Activated CD8-positive, alpha-beta memory T cell treated with anti-CD3 and anti-CD28 coated beads for 36 hours (primary cell): ENCODE measurements around the gene SLC41A1. TPM values are rescaled to one million over a fixed set of nuclear protein-coding genes. Genes with fewer than 3 reads are reported as not detected.
"Not testable (repeated sequence)": the region's sequence is repeated elsewhere in the genome, so short reads cannot be mapped to it uniquely, and the experiment has no call there.

Source experiments
- CTCF ChIA-PET: fragments of 350-600 bp; sonication (Branson Sonifier 250); formaldehyde crosslinking; loops from one replicate; lab custom pipeline; 2021; ENCODE audit warnings: antibody characterized with exemption; lab: Charles Lee
- POLR2A ChIA-PET: fragments of 350-600 bp; sonication (Branson Sonifier 250); formaldehyde crosslinking; loops from one replicate; lab custom pipeline; 2021; ENCODE audit warnings: antibody characterized with exemption; lab: Charles Lee
- total RNA-seq, 2 experiments: library from RNA; stranded (reverse); gene quantifications; one replicate each; pipeline ENCODE4 v1.2.3, GENCODE V29; 2021

The SLC41A1 gene
- total RNA-seq = 10 to 100 TPM; 28.8 to 29.4 TPM

DNA sequence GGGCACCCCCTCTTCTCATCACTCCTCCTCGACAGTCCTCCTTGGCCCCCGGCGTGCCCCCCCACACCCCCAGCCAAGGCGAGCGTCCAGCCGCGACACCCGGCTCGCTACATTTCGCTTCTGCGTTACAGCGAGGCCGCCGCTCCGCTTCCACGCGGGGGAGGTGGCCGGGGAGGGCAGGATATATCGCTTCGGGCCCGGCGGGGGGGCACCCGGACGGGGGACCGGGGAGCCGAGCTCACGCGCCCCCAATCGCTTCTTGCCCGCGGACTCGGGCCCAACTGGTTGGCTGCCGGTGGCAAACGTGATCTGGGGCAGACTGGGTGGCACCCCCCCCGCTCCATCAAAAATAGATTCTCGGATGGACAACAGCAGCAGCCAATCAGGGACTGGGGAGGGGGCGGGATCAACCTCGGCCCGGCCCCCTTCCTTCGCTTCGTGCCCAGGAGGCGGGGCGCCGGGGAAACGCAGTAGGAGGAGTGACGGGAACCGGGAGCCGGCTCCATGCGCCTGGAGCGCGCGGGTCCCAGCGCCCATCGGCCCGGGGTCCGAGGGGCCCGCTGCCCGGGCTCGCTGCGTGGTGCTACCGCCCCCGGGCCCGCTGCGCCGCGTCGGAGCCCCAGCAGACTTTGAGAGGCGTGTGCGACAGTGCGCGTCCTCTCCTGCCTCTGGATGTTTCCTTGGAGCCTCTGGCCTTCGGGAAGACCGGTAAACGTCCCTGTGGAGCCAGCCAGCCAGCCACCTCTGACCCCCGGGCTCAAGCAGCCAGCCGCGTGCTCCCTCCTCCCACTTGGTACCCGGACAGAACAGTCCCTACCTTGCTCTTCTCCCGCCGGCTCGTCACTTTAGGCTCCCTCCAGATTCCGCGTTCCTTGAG is at the start of gene SLC41A1:
Gene SLC41A1 (minus strand): TSS at position 321 of the 877 bp plus-strand sequence. CDS start 2,757 bp downstream, outside the sequence.
- ChIA-PET CTCF (no interaction called here), POLR2A (interaction anchor here (0.5 kb wide), 2 partner anchors 37 to 615 kb away, joined by 4 read pairs; partner anchors contain the start of gene PM20D1)

DNA sequence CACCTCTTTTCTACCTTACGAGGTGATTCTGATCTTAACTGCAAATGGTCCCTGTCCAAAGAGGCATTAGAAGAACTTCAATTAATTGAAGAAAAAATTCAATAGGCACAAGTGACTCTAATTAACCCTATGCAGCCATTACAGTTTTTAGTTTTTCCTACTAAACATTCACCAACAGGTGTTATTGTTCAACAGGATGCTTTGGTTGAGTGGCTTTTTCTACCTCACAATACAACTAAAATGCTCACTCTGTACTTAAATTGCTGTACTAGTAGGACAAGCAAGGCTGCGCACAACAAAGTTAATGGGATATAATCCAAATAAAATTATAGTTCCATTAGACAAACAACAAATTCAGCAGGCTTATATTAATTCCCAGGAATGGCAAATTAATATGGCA is 48.5 kb upstream of the SLC41A1 start:
- ChIA-PET CTCF (no interaction called here), POLR2A (no interaction called here)

DNA sequence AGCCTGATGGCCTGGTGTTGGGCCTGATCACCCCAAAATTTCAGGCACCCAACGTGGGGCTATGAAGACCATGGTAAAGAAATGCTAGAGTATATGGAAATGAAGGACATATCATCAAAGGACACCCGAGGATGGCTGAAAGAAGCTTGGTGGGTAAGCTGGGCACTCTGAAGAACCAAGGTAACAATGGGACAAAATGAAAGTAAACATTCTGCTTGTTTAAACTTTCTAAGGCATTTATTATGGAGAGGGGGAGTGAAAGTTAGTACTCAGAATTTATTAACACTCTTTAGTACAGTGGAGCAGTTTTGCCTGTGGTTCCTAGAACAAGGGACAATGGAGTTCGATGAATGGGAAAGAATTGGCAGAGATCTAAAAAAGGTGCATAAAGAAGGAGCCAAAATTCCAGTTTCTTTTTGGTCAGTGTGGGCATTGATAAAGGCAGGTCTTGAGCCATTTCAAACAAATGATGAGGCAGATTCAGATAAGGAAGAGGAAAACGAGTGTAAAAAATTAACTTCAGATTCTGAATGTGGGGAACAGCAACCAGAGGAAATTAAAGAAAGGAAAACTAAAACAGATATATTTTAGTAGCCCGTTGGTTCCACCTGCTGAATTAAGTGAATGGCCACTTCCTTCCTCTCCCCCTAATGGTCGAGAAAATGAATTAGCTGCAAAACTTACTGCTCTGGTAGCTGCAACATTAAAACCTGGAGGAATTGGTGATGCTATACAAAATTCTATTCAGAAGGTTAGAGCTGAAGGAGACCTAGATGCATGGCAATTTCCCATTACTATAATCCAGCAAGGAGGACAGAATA is 45.4 kb upstream of the SLC41A1 start:
- POLR2A ChIA-PET = no interaction called here

DNA sequence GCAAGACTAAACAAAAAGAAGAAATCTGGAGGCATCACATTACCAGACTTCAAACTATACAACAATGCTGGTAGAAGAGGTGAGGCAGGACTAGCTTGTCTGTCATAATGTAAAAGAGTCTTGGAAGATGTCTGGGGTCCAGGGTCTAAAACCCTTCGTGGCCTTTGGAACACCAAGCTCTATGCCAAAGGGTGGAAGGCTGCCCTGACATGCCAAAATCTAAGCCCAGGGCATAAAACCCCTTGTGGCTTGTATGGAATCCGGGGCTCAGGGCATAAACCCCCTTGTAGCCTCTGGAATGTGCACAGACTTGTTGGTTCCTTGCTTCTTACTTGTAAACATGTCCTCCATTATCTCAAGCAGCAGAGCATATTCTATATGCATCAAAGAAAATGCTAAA is 44.5 kb upstream of the SLC41A1 start:
- POLR2A ChIA-PET, CTCF ChIA-PET: not testable (repeated sequence)

More for the DNA sequence above, 45.4 kb upstream of the SLC41A1 start:
- CTCF ChIA-PET = interaction anchor here (1.4 kb wide), 1 partner anchor 119 kb away, joined by 3 read pairs; no protein-coding TSS in a partner anchor

DNA sequence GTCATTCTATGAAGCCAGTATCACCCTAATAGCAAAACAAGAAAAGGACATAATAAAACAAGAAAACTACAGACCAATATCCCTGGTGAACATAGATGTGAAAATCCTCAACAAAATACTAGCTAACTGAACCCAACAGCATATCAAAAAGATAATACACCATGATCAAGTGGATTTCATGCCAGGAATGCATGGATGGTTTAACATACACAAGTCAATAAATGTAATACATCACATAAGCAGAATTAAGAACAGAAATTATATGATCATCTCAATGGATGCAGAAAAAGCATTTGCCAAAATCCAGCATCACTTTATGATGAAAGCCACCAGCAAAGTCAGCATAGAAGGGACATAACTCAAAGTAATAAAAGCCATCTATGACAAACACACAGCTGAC is 43.4 kb upstream of the SLC41A1 start:
- ChIA-PET CTCF (no interaction called here), POLR2A (no interaction called here)

DNA sequence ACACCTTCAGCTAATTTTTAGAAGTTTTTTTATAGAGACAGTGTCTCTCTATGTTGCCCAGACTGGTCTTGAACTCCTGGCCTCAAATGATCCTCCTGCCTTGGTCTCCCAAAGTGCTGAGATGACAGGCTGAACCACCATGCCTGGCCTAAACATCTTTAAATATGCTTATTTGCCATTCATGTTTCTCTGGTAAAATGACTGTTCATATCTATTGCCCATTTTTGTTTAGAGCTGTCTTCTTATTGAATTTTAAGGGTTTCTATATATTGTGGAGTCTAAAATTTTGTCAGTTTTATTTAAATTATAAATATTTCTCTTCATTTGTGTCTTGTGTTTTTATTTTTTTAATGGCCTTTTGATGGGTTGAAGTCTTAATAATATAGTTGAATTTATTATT is 40.0 kb upstream of the SLC41A1 start:
- POLR2A ChIA-PET = no interaction called here
- CTCF ChIA-PET = no interaction called here

DNA sequence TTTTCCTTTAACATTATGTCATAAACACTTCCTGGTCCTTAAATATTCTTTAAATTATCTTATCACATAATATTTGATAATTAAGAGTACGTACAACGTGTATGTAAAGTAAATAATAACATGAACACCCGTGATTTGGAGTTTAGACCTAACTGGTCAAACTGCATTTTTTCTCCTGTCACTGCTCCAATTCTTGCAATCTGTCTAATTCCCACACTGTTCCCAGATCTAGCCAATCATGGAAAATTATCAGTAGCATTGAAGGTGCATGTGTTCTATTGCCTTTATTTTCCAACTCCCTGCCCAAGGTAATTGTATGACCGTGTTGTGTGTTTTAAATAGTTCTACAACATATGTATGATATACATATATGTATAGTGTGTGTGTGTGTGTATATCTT is 39.0 kb upstream of the SLC41A1 start:
- CTCF ChIA-PET = no interaction called here
- POLR2A ChIA-PET = no interaction called here

DNA sequence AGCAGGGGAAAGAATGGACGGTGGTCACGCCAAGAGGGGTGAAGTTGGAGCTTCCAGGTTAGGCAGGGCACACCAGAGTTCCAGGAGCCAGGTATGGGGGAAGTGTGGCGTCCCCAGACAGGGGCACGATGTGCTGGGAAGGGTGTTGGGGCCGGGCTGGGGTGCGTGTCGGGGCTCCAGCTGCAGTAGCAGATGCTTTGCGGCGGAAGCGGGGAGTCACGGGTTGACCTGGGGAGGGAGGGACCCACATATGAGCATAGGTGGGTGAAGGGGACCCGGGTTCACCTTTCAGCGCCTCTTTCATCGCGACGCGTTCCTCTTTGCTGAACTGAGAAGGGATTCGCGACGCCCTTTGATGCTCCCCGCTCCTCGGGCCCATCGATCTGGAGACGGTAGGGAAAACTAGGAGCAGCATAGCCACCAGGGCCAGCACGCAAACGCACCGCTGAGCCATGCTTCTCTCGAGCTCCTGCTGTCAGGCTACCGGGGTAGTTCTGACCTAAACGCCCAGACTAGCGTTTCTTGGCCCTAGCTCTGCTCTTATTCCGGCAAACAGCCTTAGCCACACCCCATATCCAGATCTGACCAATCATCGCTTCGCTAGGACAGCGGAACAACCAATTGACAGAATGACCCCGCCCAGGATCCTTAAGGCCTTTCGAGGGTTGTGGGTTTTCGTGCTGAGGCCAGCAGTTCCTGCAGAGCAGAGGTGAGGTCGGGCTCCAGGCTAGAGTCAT is 36.8 kb upstream of the SLC41A1 start, which contains the start of gene PM20D1:
Gene PM20D1 (minus strand): TSS at position 514 of the 737 bp plus-strand sequence. CDS start 60 bp downstream, at position 454.
- POLR2A ChIA-PET = interaction anchor here (0.6 kb wide), 1 partner anchor 37 kb away, joined by 4 read pairs; the partner anchor contains the start of gene SLC41A1
- CTCF ChIA-PET = no interaction called here

DNA sequence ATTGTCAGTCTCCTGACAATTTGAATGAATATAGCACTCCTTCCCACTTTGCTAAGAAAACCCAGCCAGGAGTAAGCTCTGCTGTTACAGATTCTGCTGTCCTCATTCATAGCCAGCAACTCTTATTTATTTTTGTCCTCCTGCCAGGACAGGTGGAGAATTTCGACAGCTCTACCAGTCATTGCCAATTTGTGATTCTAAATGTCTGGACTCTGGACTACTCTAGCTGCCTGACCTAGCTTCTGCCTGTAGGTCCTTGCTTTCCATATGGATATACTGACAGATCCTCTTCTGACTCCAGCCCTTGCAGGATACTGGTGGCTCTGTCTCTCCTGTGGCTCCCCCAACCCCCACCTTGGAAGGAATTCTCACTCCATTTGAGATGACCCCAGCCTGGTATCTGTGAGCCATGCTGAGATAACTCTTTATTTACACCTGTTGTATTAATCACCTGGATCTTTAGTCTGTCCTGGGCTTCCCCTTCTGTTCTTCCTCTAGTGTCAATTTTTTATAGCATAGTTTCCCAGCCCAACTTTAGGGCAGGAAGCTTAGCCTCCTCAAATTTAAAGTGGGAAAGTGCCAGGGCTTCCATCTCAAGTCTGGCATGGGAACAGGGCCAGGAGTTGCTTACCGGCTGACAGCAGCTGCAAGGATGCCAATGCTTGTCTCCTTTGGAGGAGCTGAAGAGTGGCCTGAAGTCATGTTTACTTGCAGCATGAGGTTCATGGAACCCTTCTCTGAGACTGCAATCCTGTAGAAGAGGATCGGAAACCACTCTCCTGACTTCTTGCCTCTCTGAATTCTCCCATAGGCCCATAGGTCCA is 30.2 kb upstream of the SLC41A1 start:
- POLR2A ChIA-PET = no interaction called here
- CTCF ChIA-PET = no interaction called here

DNA sequence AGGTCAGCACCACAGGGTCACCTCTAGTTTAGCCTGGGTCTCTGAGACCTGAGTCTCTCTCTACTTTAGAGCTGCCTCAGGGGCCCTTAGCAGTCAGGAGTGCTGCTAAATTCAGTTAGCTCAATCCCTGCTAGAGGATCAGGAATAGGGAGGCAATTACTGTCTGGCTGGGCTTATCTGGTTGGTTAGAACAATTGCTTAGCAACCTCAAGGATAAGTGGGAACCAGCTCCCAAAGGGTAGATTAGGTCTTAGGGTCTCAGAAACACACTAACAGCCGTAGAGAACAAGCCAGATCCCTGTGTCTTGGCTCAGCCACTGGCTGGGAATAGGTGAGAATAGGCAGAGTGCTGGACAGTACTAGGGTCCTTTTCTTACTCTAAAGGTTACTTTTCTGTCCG is 29.2 kb upstream of the SLC41A1 start:
- ChIA-PET POLR2A (no interaction called here), CTCF (no interaction called here)

DNA sequence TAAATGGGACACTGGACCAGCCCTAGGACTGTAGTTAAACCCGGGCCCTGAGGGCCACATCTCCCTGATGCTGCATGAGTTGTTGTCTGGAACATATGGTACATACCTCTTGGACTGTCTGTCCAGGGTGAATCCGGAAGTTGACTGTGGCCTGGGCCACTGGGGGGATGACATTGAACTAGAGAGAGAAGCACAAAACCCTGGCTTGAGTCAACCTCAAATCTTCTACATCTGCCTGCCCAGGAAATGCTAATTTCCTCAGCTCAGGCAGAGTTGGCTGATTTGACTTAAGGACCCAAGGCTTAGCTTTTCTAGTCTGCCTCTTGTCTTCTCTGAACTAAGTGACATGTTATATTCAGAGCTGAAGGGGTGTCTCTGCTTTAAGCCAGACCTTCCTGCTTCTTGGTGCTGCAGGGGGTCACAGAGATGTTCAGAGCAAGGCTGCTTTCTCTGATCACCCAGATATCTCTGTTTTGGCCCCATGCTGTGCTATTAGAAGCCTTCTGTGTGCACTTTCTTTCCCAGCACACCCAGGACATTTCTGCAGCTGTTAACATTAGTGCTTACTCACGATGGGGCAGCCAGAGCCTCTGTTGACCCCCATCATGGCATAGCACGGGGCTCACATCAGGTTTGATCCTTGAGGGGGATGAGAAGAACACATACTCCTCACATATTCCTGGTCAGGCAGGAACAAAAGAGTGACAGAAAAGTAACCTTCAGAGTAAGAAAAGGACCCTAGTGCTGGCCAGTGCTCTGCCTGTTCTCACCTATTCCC is 27.3 kb upstream of the SLC41A1 start:
- CTCF ChIA-PET = no interaction called here
- POLR2A ChIA-PET = no interaction called here

DNA sequence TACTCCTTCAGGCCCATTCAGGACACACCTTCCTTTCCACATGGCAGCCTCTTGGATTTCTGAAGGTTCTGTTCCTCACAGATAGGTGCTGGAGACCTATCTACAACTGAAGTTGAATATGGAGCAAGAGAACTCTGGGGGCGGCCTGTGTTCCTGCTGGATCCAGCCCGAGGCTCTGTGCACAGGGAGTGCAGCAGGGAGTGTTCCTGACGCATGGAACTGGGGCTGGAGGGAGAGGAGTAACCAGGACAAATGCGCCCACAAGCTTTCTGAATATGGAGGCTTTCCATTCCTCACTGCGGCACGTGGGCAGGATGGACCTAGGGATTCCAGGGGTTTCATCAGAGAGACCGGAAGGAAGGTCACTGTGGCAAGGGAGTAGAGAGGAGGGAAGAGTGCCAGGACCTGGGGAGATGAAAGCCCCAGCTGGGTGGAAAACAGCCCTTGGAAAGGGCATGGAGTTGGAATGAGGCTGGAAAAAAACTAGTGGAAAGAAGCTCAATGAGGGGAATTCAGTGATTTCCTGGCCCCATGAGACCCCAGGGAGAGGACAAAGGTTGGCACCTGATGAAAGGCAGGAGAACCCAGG is 24.5 kb upstream of the SLC41A1 start:
- ChIA-PET POLR2A (no interaction called here), CTCF (no interaction called here)

DNA sequence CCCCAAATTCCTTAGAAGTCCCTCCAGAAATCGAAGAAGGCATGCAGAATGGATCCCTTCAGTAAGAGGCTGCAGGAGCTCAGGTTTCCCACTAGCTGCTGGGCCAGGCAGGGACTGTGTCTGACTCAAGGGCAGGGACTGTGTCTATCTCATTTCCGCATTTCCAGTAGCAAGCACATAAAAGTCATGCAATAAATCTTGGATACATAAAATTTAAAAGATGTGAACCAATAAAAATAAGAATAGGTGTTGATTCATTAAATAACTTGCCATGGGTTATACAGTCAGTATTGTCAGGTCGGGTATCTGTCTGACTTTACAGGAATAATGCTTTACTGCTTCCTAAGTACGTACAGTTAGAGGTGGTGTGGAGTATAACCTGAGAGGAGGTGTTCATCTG is 21.8 kb upstream of the SLC41A1 start:
- ChIA-PET POLR2A (no interaction called here), CTCF (interaction anchor here (0.7 kb wide), 1 partner anchor 101 kb away, joined by 4 read pairs; no protein-coding TSS in a partner anchor)

DNA sequence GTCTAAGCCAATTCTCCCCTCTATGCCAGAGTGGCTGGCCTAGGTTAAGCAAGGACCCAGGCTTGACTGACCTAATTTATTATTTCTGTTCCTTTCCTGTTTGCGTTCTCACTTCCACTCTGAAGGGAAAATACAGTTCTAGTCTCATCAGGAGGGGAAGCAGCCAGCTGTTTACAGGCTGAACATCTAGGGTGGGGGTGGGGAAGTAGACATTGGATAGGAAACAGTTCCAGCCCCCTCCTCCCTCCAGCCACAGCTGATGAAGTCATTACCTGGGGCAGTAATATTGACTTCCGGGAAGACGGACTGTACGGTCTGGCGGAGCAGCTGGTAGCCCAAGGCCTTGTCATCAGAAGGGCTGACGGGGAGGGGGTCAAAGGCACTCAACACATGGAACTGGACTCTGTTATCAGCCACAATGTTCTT is 19.3 kb upstream of the SLC41A1 start:
- POLR2A ChIA-PET = no interaction called here
- CTCF ChIA-PET = no interaction called here

DNA sequence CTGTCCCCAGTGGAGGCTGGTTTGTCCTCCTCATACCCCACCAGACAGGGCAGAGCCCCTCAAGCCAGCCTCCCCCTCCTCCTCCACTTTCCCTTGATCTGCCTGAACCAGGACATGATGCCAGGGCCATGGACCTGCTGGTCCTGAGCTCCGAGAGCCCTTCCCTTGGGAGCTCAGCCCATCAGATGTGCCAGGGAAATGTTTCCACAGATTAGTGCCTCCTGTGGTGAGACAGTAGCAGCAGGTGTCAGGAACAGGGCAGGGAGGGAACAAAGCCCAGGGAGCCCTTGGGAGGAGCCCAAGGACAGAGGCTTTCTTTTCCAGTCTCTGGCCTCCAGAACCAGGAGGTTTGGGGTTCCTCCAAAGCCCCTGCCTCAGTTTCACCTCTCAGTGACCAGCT is 14.6 kb upstream of the SLC41A1 start:
- ChIA-PET POLR2A (no interaction called here), CTCF (interaction anchor here (0.5 to 0.6 kb wide), 2 partner anchors 42 to 71 kb away, joined by 3 read pairs; no protein-coding TSS in a partner anchor)

DNA sequence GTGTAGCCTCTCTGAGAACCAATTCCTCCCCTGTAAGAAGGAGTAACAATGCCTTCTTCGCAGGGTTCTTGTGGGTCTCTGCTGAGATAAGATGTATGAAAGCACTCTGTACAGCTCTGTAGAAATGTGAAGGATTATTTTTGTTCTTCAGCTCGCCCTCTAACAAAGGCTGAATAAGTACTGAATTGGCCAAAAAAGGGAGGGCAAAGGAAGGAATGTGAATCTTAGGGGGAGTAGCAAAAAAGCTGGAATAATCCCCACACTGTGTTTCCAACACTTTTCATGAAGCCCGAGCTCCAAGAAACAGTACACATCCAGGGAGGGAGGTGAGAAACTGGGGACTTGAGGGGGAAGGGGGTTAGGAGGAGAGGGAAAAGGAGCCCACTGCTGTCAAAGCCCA is 14.0 kb upstream of the SLC41A1 start:
- ChIA-PET POLR2A (no interaction called here), CTCF (no interaction called here)

DNA sequence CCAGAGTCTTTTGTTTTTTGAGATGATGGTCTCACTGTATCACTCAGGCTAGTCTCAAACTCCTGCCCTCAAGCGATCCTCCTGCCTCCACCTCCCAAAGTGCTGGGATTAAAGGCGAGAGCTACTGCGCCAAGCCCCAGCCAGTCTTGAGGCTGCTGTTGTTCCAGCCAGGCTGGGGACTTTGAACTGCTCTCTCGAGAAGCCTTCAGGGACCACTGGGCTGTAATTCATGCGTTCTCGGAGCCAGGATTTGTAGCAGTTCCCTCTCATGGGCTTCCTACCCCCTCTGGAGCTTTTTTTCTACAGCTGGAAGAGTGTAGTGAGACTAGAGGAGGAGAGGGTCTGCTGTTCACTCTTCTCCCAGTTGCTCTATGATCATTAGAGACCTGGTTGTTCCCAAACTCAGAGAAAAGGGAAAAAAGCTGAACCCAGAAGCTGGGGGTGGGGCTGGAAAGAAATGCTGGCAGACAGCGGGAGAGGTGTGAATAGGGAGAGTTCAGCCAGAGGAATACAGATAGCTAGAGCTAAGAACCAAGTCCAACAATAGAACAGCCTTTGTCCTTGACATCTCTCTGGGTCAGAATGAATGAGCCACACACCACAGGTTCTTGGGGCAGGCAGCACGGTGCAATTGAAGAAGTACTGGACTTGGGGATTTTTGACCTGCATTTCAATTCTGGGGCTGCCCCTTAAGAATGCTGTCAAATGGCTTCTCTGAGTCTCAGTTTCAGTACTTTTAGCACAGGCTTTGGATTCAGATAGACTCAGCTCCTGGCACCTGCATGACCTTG is 13.2 kb upstream of the SLC41A1 start:
- CTCF ChIA-PET = no interaction called here
- POLR2A ChIA-PET = no interaction called here
